Dedifferentiated amniotic fluid mesenchymal stem cell (primary cell): Measurements from ENCODE around the gene TECTA.
"Not testable (repeated sequence)": the region's sequence is repeated elsewhere in the genome, so short reads cannot be mapped to it uniquely, and the experiment has no call there.

ENCODE experiments used
- DNase-seq: peaks from one replicate; pipeline ENCODE4 v3.0.0-alpha.2; 2016; ENCODE audit errors: extremely low spot score

TECTA gene

DNA sequence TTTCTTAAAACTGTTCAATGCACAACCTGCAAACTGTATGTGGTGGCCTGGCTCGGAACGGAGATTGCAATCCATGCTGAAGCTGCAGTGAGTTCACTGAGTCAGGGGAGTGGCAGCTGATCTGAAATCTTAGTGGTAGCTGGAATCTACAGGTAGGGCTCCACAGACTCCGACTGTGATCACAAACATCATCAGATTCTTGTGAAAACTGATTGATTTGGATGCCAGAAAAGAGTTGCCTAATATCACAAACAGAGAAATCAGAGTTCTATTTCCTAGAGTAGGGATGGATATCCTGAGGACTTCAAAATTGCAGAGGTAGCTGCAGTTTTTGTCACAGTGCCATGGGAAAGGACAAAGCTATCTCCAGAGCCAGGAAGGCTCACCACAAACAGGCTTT is 134.0 kb downstream of the TECTA start:
- DNase-seq: no peak

DNA sequence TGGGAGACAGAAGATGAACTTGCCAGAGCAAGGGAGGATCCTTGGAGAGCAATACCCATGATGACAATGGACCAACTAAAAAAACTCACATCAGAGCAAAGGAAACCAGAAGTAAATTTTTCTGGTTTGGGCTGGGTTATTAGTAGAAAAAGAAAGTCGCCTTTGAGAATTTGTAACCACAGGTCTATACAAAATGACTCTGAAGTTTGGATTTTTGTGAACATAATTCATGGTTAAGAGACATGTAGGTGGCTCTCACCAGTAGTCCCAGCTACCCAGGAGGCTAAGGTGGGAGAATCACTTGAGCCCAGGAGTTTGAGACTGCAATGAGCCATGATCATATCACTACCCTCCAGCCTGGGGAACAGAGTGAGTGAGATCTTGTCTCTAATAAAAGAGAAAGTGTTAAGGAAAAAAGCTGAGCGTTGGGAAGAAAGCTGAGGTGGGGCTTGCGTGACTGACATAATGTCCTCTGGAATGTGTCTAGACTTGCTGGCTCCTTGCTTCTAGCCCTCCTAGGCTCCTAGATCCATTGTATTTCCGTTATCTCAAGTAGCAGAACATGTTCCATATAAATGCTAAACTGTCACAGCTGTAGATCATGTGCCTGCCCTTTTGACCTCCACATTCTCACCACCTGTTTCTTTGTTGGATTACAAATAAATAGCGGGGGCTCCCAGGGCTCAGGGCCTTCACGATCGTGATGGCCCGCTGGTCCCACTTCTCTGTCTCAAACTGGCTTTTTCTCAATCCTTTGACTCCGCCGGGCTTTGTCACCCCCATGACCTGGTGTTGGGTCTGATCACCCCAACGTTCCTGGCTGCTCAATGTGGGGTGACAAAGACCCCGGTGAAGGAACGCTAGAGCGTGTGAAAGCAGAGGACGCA is 135.3 kb downstream of the TECTA start:
- DNase-seq: no peak

DNA sequence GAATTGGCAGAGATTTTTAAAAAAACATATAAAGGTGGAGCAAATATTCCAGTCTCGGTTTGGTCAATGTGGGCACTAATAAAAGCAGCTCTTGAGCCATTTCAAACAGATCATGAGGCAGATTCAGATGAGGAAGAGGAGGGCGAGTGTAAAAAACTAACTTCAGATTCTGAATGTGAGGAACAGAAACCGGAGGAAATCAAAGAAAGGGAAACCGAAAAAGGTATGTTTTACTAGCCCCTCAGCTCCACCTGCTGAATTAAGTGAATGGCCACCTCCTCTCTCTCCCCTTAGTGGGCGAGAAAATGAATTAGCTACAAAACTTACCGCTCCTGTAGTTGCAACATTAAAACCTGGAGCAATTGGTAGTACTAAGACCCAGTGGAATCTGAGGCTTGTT is 136.2 kb downstream of the TECTA start:
- not testable (repeated sequence) for DNase-seq

DNA sequence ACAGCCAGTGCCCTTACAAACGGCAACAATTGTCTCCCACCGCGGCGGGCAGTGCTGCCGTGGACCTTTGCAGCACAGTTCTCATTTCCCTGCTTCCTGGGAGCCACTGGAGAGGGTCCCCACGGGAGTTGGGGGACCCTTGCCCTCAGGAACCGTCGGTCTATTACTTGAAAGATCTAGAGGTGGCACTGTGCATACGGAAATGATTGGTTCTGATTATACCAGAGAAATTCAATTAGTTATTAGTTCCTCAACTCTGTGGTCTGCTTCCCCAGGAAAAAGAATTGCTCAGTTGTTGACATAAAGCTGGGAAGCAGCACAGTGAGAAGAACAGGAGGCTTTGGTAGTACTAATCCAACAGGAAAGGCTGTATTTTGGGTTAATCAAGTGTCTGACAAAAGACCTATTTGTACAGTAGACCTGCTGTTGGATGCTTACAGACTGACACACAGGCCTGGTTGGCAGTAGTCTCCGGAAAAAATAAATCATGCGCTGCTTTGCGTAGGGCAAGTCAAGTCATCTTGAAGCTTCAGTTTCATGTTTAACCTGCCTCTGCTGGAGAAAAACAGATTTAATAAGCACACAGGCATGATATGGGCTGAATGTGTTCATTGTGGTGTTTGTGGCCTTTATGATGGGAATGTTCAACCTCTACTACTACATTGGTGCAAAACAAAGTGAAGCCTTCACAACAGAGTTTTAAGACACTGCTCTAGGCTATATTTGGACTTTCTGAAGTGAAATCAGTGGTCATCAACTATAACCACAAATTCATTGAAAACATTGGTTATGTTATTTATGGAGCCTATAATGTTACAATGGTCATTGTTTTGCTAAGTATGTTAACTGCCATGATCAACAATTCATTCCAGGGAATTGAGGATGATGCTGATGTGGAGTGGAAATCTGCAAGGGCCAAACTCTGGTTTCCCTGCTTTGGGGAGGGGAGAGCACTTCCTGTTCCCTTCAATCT is 136.9 kb downstream of the TECTA start:
- DNase-seq: no peak

DNA sequence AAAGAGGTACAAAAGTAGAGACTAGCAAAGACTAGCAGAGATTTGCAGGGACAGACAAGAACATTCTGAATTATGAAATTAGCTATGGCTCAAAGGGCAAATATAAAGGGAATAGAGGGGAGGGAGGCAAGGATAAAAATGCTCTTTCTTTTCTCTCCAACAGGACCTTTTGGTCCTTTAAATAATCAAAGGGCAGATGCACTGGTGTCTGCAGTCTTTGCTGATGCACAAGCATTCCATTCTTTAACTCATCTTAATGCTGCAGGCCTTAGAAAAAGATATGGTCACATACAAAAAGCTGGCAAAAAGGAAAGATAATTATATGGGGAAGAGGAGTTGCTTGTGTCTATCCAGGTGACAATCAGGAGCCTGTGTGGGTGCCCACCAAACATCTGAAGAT is 137.9 kb downstream of the TECTA start:
- DNase-seq: no peak

DNA sequence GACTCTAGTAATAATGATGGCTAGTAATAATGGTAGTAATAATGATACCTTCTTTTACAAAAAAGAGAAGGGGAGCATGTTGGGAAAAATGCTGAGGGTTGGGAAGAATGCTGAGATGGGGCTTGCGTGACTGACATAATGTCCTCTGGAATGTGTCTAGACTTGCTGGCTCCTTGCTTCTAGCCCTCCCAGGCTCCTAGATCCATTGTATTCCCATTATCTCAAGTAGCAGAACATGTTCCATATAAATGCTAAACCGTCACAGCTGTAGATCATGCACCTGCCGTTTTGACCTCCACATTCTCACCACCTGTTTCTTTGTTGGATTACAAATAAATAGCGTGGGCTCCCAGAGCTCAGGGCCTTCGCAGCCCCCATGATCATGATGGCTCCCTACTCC is 139.0 kb downstream of the TECTA start:
- DNase-seq: not testable (repeated sequence)

DNA sequence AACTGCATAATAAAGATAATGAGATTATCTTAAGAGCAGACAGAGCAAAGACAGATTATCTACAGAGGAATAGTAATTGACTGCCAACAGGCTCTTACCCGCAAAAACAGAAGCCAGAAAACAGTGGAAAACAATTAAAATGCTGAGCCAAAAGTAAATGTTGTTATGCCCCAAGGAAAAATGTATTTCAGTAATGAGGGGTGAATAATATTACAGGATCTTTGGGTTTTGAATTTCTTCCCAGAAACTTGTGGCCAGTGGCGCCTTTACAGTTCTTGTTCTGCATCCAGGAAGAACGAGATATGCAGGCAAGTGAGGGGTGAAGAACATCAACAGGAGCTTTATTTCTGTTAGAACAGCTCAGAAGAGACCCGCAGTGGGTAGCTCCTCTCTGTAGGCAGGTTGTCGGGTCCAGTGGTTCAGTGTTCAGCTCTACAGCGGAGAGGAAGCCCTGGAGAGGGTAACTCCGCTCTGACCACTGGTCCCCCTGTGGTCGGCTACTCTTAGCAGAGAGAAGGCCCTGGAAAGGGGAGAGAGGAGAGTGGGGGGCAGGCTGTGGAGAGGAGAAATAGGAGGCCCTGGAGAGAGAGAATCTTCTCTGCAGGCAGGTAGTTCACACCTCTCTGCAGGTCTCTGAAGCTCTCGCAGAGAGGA is 139.7 kb downstream of the TECTA start:
- DNase-seq: no peak
